Measurements from ENCODE around the gene MSANTD1. TPM values are rescaled to one million over a fixed set of nuclear protein-coding genes. Genes with fewer than 3 reads are reported as not detected.

Gene MSANTD1
- total RNA-seq, 1 experiment from 2014 or later, result 0.95 TPM

- no peaks in the 10 kb centered on the region for H3K36me3 Mint-ChIP-seq (ENCODE audit: insufficient read depth, unreplicated experiment)
- Histone ChIP-seq H3K27me3 (replicated peaks; ENCODE audit: control insufficient read depth, insufficient read depth, low read length) (no peaks in the 10 kb centered on the region), H3K4me3 (ENCODE audit: low read depth, low read length) (no peak overlapping the region), H3K4me1 (peaks cover 14% of the 10 kb centered on the region), H3K9me3 (no peaks in the 10 kb centered on the region), H3K36me3 (ENCODE audit: control insufficient read depth, insufficient read depth, low read length) (no peaks in the 10 kb centered on the region)
- intact Hi-C loops (cut with micrococcal nuclease; ENCODE audit: unreplicated experiment), result no loop called here
- no peak for TF ChIP-seq CTCF (IDR thresholded peaks at IDR 0.05; ENCODE audit: insufficient read depth in 1 of 2, low read depth in 1 of 2, low read length in 1 of 2, severe bottlenecking in 1 of 2, unreplicated experiment in 1 of 2)
- peaks cover 9% of the 10 kb centered on the region for H3K27me3 Mint-ChIP-seq (ENCODE audit: insufficient read depth, unreplicated experiment)
- no peaks in the 10 kb centered on the region for H3K4me1 Mint-ChIP-seq (ENCODE audit: low read depth, unreplicated experiment)
- H3K9me3 Mint-ChIP-seq (ENCODE audit: unreplicated experiment), result no peaks in the 10 kb centered on the region
- no peak for DNase-seq
- H3K27ac Mint-ChIP-seq (ENCODE audit: unreplicated experiment), result no peak overlapping the region
- ChIA-PET CTCF (no interaction called here), POLR2A (no interaction called here)
- BruUV-seq (replicated peaks), result no TSS peak
- no peak overlapping the region for H3K4me3 Mint-ChIP-seq (ENCODE audit: unreplicated experiment)
Measured at GRCh38 chr4:3271131-3271530, 22.2 kb downstream of the MSANTD1 start.

GRCh38 chr4:3276986-3277385 is 28.0 kb downstream of the MSANTD1 start:
- Mint-ChIP-seq H3K4me1 (ENCODE audit: low read depth, unreplicated experiment) (no peaks in the 10 kb centered on the region), H3K9me3 (ENCODE audit: unreplicated experiment) (no peaks in the 10 kb centered on the region), H3K27me3 (ENCODE audit: insufficient read depth, unreplicated experiment) (peaks cover 16% of the 10 kb centered on the region), H3K4me3 (ENCODE audit: unreplicated experiment) (no peak overlapping the region), H3K27ac (ENCODE audit: unreplicated experiment) (no peak overlapping the region), H3K36me3 (ENCODE audit: insufficient read depth, unreplicated experiment) (no peaks in the 10 kb centered on the region)
- intact Hi-C loops (cut with micrococcal nuclease; ENCODE audit: unreplicated experiment), result no loop called here
- Histone ChIP-seq H3K36me3 (ENCODE audit: control insufficient read depth, insufficient read depth, low read length) (no peaks in the 10 kb centered on the region), H3K4me3 (ENCODE audit: low read depth, low read length) (no peak overlapping the region), H3K27me3 (replicated peaks; ENCODE audit: control insufficient read depth, insufficient read depth, low read length) (no peaks in the 10 kb centered on the region), H3K4me1 (no peaks in the 10 kb centered on the region), H3K9me3 (0 out of 2 replicates have a peak, but pooled peaks cover 3% of the 10 kb centered on the region)
- no TSS peak for BruUV-seq (replicated peaks)
- no peak for DNase-seq
- no peak for TF ChIP-seq CTCF (IDR thresholded peaks at IDR 0.05; ENCODE audit: insufficient read depth in 1 of 2, low read depth in 1 of 2, low read length in 1 of 2, severe bottlenecking in 1 of 2, unreplicated experiment in 1 of 2)
- CTCF ChIA-PET, result no interaction called here
- POLR2A ChIA-PET, result no interaction called here

GRCh38 chr4:3280466-3280865 is 31.5 kb downstream of the MSANTD1 start:
- no peaks in the 10 kb centered on the region for H3K9me3 Mint-ChIP-seq (ENCODE audit: unreplicated experiment)
- 0 out of 2 replicates have a peak, but pooled peaks cover 3% of the 10 kb centered on the region for H3K9me3 ChIP-seq
- ChIA-PET CTCF (no interaction called here), POLR2A (no interaction called here)
- TF ChIP-seq CTCF (IDR thresholded peaks at IDR 0.05; ENCODE audit: insufficient read depth in 1 of 2, low read depth in 1 of 2, low read length in 1 of 2, severe bottlenecking in 1 of 2, unreplicated experiment in 1 of 2), result no peak
- no peaks in the 10 kb centered on the region for H3K36me3 ChIP-seq (ENCODE audit: control insufficient read depth, insufficient read depth, low read length)
- no peaks in the 10 kb centered on the region for H3K27me3 ChIP-seq (replicated peaks; ENCODE audit: control insufficient read depth, insufficient read depth, low read length)
- H3K4me1 Mint-ChIP-seq (ENCODE audit: low read depth, unreplicated experiment), result no peaks in the 10 kb centered on the region
- no peak overlapping the region for H3K4me3 Mint-ChIP-seq (ENCODE audit: unreplicated experiment)
- H3K4me3 ChIP-seq (ENCODE audit: low read depth, low read length), result no peak overlapping the region
- peaks cover 14% of the 10 kb centered on the region for H3K27me3 Mint-ChIP-seq (ENCODE audit: insufficient read depth, unreplicated experiment)
- BruUV-seq (replicated peaks), result no TSS peak
- H3K27ac Mint-ChIP-seq (ENCODE audit: unreplicated experiment), result no peak overlapping the region
- no peaks in the 10 kb centered on the region for H3K4me1 ChIP-seq
- H3K36me3 Mint-ChIP-seq (ENCODE audit: insufficient read depth, unreplicated experiment), result no peaks in the 10 kb centered on the region
- intact Hi-C loops (cut with micrococcal nuclease; ENCODE audit: unreplicated experiment), result no loop called here
- no peak for DNase-seq

Measured in Caco-2 (cell line).